ENCODE measurements around the gene CHST1.

Gene CHST1

GRCh38 chr11:45643598-45644260 lies 21.7 kb downstream of the CHST1 start:
- no peak for DNase-seq

GRCh38 chr11:45641961-45642360 lies 23.5 kb downstream of the CHST1 start:
- no peak for DNase-seq

DNA sequence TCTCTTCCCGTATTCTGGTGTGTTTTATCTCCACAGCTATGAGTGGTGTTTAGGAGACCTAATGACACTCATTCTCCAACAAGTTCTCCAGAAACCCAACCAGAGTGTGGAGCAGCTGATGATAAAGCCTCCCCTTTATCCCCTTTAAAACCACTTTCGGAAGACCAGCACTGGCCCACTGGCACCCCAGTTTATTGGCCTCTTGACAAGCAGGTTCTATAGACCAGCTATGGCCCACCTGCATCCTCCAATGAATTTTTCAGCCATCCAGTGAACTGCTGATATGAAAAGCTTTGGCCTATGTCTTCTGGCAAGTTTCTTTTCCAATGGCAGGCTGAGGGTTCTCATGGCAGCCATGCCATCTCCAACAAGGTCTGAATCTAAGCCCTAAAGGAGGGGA lies 27.4 kb downstream of the CHST1 start:
- no peak for DNase-seq

GRCh38 chr11:45635907-45636306 lies 29.5 kb downstream of the CHST1 start:
- DNase-seq, result no peak

GRCh38 chr11:45625611-45626010 lies 39.8 kb downstream of the CHST1 start:
- DNase-seq, result no peak

GRCh38 chr11:45624095-45624494 lies 41.3 kb downstream of the CHST1 start:
- no peak for DNase-seq

DNA sequence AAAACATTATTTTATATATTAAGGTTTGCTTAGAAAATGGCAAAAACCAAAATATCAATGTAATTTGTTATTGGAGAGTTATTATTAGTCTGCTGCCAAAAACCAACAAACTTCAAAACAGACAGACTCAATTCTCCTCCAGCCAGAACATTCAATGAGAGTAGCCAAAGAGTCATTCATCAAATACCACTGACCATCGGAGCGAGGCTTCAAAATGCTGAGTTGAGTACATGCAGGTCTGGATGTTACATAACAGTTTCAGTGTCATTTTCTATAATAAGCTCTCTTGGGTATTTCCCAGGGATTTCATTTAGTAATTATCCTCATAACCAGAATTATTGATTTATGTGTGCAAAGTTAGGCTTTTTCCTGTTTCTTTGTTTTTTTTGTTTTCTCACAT lies 42.6 kb downstream of the CHST1 start:
- DNase-seq, result no peak

- no peak for DNase-seq
Observed at GRCh38 chr11:45622283-45622682, 43.1 kb downstream of the CHST1 start.

GRCh38 chr11:45621588-45621987 lies 43.8 kb downstream of the CHST1 start:
- no peak for DNase-seq

GRCh38 chr11:45620243-45620642 lies 45.2 kb downstream of the CHST1 start:
- no peak for DNase-seq

DNA sequence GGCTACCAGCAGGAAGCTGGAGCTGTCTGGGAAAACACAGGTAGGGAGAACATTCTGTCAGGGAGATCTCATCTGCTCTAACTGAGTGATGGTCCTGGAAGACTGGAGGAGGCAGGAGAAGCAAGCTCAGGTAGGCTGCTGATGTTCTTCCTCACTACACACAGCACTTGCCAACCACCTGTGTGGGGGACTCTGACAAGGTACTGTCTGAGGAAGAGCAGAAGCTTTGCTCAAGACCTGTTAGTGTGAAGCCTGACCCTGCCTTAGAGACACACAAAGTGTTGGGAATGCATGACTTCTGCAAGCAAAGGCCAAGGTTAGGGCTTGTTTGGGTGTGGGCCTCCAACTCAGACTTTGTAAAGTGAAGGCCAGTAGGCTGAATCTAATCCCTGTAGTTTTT lies 46.5 kb downstream of the CHST1 start:
- no peak for DNase-seq

DNA sequence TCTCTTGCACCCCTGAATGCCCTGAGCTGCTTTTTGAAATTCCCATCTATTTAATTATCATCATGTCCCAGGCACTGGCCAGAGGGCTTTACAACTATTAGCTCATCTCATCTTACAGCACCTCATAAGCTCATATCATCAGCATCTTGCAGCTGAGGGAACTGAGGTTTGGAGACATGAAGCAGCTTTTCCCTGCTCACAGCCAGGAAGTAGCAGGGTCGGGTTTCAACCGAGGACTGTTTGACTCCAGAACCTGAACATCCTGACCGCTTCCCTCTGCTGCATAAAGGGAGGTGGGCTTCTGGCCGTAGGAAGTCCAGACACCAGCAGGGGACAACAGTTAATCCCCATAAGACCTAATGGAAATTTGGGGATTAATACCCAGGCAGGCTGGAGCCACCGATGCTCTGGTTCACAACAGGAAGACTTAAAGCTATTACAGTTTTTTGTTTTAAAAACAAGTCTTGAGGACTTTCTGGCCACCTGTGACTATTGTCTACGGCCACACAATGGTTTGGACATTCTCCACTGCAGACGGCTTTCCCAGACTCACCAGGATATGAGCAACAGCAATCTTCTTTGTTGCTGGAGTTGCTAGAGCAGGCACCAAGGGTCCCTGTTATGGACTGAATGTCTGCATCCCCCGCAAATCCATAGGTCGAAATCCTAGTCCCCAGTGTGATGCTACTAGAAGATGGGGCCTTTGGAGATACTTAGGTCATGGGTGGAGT lies 47.4 kb downstream of the CHST1 start:
- DNase-seq, result no peak

DNA sequence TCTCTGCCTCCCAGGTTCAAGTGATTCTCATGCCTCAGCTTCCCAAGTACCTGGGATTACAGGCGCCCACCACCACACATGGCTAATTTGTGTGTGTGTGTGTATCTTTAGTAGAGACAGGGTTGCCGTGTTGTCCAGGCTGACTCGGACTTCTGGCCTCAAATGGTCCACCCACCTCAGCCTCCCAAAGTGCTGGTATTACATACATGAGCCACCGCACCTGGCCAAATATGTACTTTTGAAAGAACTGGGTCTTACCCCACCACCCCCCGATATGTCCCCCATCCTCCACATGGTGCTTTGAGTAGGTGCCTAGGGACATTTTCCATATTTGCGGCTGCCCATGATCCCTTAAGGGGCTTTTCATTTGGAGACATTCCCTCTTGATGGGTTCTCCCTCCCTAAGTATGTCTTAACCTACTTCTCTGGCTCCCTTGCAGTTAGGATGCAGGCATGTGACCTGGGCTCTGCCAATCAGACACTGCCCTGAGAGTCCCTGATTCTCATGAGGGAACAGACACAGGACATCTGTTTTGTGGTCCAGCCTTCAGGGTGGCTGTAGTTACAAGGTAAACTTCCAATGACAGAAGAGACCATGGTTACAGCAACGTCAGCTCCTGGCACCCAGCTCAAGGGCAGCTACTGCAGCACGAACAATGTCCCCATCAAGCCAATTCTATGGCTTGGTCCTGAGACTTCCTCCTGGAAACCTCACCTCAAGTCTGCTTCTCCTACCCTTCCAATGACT lies 48.4 kb downstream of the CHST1 start:
- no peak for DNase-seq

- no peak for DNase-seq
Observed at GRCh38 chr11:45615182-45615792, 50.1 kb downstream of the CHST1 start.

GRCh38 chr11:45614196-45614828 lies 51.1 kb downstream of the CHST1 start:
- DNase-seq, result no peak

DNA sequence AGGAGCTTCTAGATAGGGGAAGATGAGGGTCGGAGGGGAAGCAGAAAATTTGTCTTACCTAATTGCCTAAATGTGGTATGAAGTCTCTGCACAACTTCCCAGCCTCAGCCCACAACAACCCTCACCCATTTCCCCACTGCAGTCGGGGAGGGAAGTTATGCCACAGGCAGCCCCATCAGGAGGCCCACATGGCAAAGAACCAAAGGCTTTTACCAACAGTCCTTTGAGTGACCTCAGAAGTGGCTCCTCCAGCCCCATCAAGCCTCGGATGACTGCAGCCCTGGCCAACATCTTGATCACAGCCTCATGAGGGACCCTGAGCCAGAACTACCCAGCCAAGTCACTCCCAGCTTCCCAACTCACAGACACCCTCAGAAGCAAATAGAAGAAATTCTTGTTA lies 54.8 kb downstream of the CHST1 start:
- no peak for DNase-seq

DNA sequence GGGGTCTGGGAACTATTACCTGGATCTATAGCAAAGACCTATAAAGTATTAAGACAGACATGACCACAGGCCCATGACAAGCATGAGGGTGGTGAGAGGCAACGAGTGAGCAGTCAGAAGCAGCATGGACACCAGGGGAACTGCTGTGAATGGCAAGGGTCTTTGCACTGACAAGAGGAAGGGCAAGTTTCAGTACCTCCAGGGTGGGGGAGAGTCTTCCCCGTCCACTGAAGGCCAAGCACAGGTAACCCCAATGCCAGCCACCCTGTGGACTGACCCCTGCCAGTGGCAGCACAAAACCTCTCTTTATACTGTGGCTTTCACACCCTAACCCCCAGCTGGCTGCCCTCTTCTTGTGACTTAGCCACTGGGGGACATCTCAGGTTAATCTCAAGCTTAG lies 55.5 kb downstream of the CHST1 start:
- no peak for DNase-seq

- DNase-seq, result no peak
Observed at GRCh38 chr11:45609337-45609736, 56.1 kb downstream of the CHST1 start.

GRCh38 chr11:45607995-45608394 lies 57.4 kb downstream of the CHST1 start:
- DNase-seq, result no peak

DNA sequence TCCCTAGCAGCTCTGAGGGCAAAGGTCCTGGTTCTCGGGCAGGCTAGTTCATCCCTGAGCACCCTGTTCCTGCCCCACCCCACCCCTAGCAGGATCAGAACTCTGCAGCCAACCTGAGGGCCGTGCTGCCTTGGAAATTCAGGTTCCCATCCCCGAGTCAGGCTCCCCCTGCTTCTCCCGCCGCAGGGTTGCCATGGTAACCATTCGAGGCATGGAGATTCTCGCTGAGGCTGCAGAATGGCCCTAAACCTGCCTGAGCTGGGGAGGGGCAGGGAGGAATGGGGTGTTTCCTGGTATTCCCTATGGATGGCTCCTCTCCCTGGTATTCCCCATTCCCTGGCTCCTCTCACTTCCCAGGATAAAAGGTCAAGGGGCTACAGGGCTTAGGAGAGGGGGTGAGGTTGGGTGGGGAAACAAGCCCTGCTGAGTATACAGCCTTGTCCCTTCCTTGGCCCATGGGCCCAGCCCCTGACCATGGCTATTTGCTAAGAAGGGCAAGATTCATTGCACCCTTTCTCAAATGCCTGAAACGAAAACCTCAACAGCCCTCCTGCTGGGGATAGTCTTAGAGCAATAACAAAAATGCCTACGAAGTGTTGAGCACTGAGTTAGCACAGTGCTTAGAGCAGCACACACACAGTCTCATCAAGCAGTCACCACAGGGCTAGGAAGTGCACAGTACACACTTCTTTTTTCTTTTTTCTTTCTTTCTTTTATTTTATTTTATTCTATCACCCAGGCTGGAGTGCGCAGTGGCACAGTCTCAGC lies 58.7 kb downstream of the CHST1 start:
- DNase-seq, result no peak

- DNase-seq, result no peak
Observed at GRCh38 chr11:45605051-45605450, 60.4 kb downstream of the CHST1 start.

DNA sequence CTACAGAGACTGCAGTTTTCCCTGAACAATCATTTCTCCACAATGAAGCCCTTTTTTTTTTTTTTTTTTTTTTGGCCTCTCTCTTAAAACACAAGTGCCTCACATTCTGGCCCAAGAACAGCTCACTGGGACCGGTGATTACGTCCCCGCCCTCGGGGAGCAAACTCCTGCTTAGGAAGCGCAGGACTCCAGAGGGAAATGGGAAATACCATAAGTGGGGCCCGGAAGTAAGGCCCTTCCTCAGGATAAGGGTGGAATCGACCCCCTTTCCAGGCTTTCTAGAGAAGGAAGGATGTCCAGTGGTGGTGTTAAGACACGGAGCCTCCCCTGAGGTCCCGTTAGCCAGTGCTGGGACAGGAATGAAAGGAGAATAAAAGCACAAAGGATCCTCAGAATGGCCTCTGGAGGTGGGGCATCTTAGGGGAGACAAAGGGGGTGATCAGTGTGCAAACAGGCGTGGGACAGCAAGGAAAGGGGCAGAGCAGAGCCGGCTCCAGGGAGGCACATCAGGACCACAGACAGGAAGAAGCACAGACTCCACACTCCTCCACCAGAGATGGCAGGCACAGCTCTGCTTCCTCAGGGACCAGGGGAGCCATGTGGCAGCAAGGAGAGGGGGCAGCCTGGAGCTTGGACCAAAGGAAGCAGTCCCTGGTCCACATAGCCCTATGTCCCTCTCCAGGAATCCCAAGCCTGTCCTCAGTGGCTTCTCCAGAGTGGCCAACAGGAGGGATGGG lies 61.3 kb downstream of the CHST1 start:
- no peak for DNase-seq
